HG03521 (cell line): ENCODE measurements around the gene NECTIN4.
"Not testable (repeated sequence)": the region's sequence is repeated elsewhere in the genome, so short reads cannot be mapped to it uniquely, and the experiment has no call there.

Experiments
- ATAC-seq: cut with Tn5 transposase; IDR thresholded peaks from one replicate; pipeline ENCODE4 v1.9.1; 2021; ENCODE audit warnings: mild to moderate bottlenecking, moderate library complexity; ENCODE audit not compliant: unreplicated experiment

NECTIN4 gene

GRCh38 chr1:161033751-161034150 is 55.6 kb downstream of the NECTIN4 start:
- ATAC-seq = no peak

GRCh38 chr1:161032409-161032808 is 56.9 kb downstream of the NECTIN4 start:
- ATAC-seq = no peak

GRCh38 chr1:161031874-161032273 is 57.5 kb downstream of the NECTIN4 start:
- ATAC-seq = no peak

GRCh38 chr1:161029466-161029865 is 59.9 kb downstream of the NECTIN4 start:
- ATAC-seq = not testable (repeated sequence)

GRCh38 chr1:161026954-161027353 is 62.4 kb downstream of the NECTIN4 start:
- not testable (repeated sequence) for ATAC-seq

- not testable (repeated sequence) for ATAC-seq
These were observed 66.9 kb downstream of the NECTIN4 start for GRCh38 chr1:161022432-161022831.

GRCh38 chr1:161021970-161022353 is 67.4 kb downstream of the NECTIN4 start:
- no peak for ATAC-seq

- peak; percentile 85 for ATAC-seq
These were observed 68.0 kb downstream of the NECTIN4 start for GRCh38 chr1:161021165-161021969.
